ENCODE results near the gene CIT. TPM values are rescaled to one million over a fixed set of nuclear protein-coding genes. Genes with fewer than 3 reads are reported as not detected.

CIT gene
- polyA plus RNA-seq, 12 donors: 4.8 to 19.8 (median 9.3) TPM; not detected in 1

DNA sequence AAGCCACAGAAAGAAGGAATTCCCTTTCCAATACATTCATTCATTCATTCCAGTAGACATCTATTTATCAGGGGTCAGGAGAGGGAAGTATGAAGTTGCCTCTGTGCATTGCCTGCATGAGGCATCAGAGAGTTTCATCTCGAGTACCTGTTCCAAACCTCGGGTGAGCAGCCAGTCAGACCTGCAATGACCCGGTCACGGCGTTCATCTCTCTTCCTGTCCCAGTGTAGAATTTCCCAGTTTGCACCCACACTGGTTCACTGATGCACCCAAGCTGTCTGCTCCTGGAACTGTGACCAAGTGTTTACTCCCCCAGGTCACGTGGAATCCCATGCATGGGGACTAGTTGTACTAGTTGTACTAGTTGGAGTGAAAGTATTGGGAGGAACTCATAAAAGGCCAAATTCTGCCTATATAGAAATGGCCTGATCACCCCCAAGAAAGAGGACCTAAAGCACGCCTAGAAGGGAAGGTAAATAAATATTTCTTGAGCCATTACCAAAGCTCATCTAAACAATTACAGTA lies 231.5 kb downstream of the CIT start:
- DNase-seq: no peak

DNA sequence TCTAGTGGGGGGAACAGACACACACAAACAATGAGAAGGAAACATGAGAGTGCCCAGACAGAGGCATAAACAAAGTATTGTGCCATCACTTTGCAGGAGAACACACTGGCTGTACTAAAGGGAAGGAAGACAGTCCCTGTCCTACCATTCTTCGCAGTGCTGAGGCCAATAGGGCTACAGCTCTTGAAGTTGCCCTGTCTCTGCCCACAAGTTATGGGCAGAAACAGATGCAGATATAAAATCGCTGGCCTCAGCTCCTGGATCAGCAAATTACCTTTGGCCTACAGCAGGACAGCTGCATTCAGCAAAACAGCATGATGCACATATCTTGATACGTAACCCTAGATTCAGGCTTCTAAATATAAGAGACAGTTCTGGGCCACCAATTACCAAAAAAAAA lies 232.2 kb downstream of the CIT start:
- no peak for DNase-seq

DNA sequence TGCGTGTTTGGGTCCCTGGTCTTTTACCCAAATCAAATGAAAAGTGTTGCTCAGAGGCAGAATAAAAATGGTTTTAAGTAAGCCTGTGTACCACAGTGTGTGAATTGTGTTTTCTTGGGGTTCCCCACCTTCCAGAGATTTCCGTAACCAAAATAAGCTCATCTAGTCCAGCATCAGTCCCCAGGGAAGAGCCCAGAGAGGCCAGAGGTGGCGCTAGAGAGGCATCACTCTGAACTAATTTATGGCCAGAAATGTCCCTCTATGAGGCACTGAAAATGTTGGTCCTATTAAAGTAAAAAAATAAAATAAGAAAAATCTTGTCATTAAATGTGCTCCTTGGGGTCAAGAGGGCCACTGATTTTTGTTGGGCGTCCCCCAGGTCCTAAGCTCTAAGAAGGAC lies 234.1 kb downstream of the CIT start:
- DNase-seq: no peak

Other genes starting within 250 kb of the CIT start
- 10 to 100 TPM in 11 of 12 donors, not detected in 1; 22.6 to 53.4 (median 25.5) TPM for gene PRKAB1, start 209.2 kb downstream of the CIT start, polyA plus RNA-seq (ENCODE audit: insufficient read length in 12 of 12)
- 1 to 10 TPM in 11 of 12 donors, not detected in 1; 2.7 to 8.0 (median 4.9) TPM for gene BICDL1, start 111.9 kb upstream of the CIT start, polyA plus RNA-seq (ENCODE audit: insufficient read length in 12 of 12)
- 10 to 100 TPM in 11 of 12 donors, not detected in 1; 22.1 to 52.8 (median 30.8) TPM for gene RAB35, start 239.4 kb upstream of the CIT start, polyA plus RNA-seq (ENCODE audit: insufficient read length in 12 of 12)